SK-N-SH (cell line): ENCODE measurements around the gene PLCB1. TPM values are rescaled to one million over a fixed set of nuclear protein-coding genes. Genes with fewer than 3 reads are reported as not detected.
A peak's percentile ranks its signal among the peaks of the same experiment; 100 is the strongest.
"Not testable (repeated sequence)": the region's sequence is repeated elsewhere in the genome, so short reads cannot be mapped to it uniquely, and the experiment has no call there.

Source experiments
- CTCF ChIA-PET: fragments of 300-600, 350-600 bp; formaldehyde crosslinking; extraction: SDS; loops from one replicate; lab custom pipeline; 2021; lab: Yijun Ruan, JAX
- POLR2A ChIA-PET: fragments of 350-600 bp; sonication (Branson Sonifier 250); formaldehyde crosslinking; extraction: SDS; loops from one replicate; lab custom pipeline; 2020; ENCODE audit warnings: antibody characterized with exemption, inconsistent platforms; lab: Yijun Ruan, JAX
- DNase-seq: peaks from one replicate; pipeline ENCODE4 v3.0.0; 2012
- H2AFZ ChIP-seq: fragments of 200-600 bp; sonication (generic); 2 replicates; pipeline ENCODE4 v1.8.1; 2016; ENCODE audit warnings: antibody characterized with exemption, mild to moderate bottlenecking, low read depth
- H3F3A ChIP-seq: fragments of 200-600 bp; sonication (generic); replicated peaks from 2 replicates; pipeline ENCODE3; 2016; ENCODE audit warnings: antibody characterized with exemption, mild to moderate bottlenecking; ENCODE audit not compliant: insufficient read depth
- H3K27ac ChIP-seq, 2 experiments: fragments of 200-500 bp in 1 of 2; fragments of 200-600 bp in 1 of 2; sonication (Bioruptor generic) in 1 of 2; sonication (generic), shearing (Covaris generic) in 1 of 2; 2 replicates each; pipeline versions ENCODE4 v1.5.1 to v1.6.1; 2014 to 2016; ENCODE audit warnings: low read depth in 2 of 2, inconsistent platforms in 1 of 2, low read length in 1 of 2, mild to moderate bottlenecking in 1 of 2, mixed read lengths in 1 of 2
- H3K27me3 ChIP-seq: fragments of 200-600 bp; sonication (generic), shearing (Covaris generic); 2 replicates; pipeline ENCODE4 v1.6.1; 2016; ENCODE audit warnings: mixed run types; ENCODE audit not compliant: insufficient read depth
- H3K36me3 ChIP-seq, 2 experiments: fragments of 200-500 bp in 1 of 2; fragments of 200-600 bp in 1 of 2; sonication (Bioruptor generic) in 1 of 2; sonication (generic) in 1 of 2; replicated peaks in 1 of 2; 2 replicates each; pipeline versions ENCODE3 to v1.5.1; 2014 to 2016; ENCODE audit warnings: low read length in 1 of 2, mild to moderate bottlenecking in 1 of 2; ENCODE audit not compliant: insufficient read depth in 2 of 2, control insufficient read depth in 1 of 2
- H3K4me1 ChIP-seq, 2 experiments: fragments of 200-500 bp in 1 of 2; fragments of 200-600 bp in 1 of 2; sonication (Bioruptor generic) in 1 of 2; sonication (generic), shearing (Covaris generic) in 1 of 2; 2 replicates each; pipeline versions ENCODE4 v1.5.1 to v1.6.1; 2014 to 2016; ENCODE audit warnings: low read depth in 1 of 2, low read length in 1 of 2, mixed run types in 1 of 2; ENCODE audit not compliant: insufficient read depth in 2 of 2, control insufficient read depth in 1 of 2
- H3K4me2 ChIP-seq: fragments of 200-600 bp; sonication (generic), shearing (Covaris generic); 2 replicates; pipeline ENCODE4 v1.6.1; 2017; ENCODE audit warnings: mixed run types
- H3K4me3 ChIP-seq, 2 experiments: fragments of 200-500 bp in 1 of 2; fragments of 200-600 bp in 1 of 2; sonication (Bioruptor generic) in 1 of 2; sonication (generic), shearing (Covaris generic) in 1 of 2; 2 replicates each; pipeline versions ENCODE4 v1.5.1 to v1.8.1; 2014 to 2016; ENCODE audit warnings: low read depth in 2 of 2, inconsistent platforms in 1 of 2, low read length in 1 of 2, mild to moderate bottlenecking in 1 of 2, mixed read lengths in 1 of 2, moderate library complexity in 1 of 2
- H3K79me2 ChIP-seq: fragments of 200-600 bp; sonication (generic); 2 replicates; pipeline ENCODE4 v1.8.1; 2017; ENCODE audit warnings: mild to moderate bottlenecking; ENCODE audit not compliant: insufficient read depth
- H3K9ac ChIP-seq: fragments of 200-600 bp; sonication (generic); 2 replicates; pipeline ENCODE4 v1.6.1; 2017; ENCODE audit warnings: mixed run types
- H3K9me2 ChIP-seq: fragments of 200-600 bp; sonication (generic); 2 replicates; pipeline ENCODE4 v1.6.1; 2017; ENCODE audit warnings: mixed run types
- H3K9me3 ChIP-seq: fragments of 200-600 bp; sonication (generic); 2 replicates; pipeline ENCODE4 v1.6.1; 2017; ENCODE audit warnings: mixed run types, mild to moderate bottlenecking, moderate library complexity
- H4K20me1 ChIP-seq: fragments of 200-600 bp; sonication (generic); 2 replicates; pipeline ENCODE4 v1.6.1; 2017; ENCODE audit warnings: mild to moderate bottlenecking, mixed run types; ENCODE audit not compliant: insufficient read depth
- ELF1 ChIP-seq: IDR thresholded peaks from 2 replicates; pipeline ENCODE4 v1.4.0; 2012
- FOSL2 ChIP-seq: IDR thresholded peaks from 2 replicates; pipeline ENCODE4 v1.4.0; 2012; ENCODE audit warnings: low read depth, mild to moderate bottlenecking, moderate library complexity, borderline replicate concordance
- FOXJ3 ChIP-seq: sonication (generic); formaldehyde crosslinking; IDR thresholded peaks from 2 replicates; pipeline ENCODE4 v1.5.1; 2020; ENCODE audit warnings: mild to moderate bottlenecking, missing genetic modification reagents
- GATA2 ChIP-seq: sonication (generic); formaldehyde crosslinking; IDR thresholded peaks from 2 replicates; pipeline ENCODE4 v1.5.0; 2020; ENCODE audit warnings: mild to moderate bottlenecking, missing genetic modification reagents
- IRF3 ChIP-seq: fragments of 150-350 bp; IDR thresholded peaks from 2 replicates; pipeline ENCODE4 v1.6.1; 2016; ENCODE audit warnings: mild to moderate bottlenecking, low read depth, low read length
- WGBS: methylation state at CpG from one replicate; pipeline ENCODE4 v1.1.6; 2017; ENCODE audit warnings: low lambda C conversion rate; 5-methylcytosine and 5-hydroxymethylcytosine counted together
- polyA plus RNA-seq, 3 experiments: library from polyadenylated mRNA; depleted of rRNA; stranded (reverse); fragments of >200 nt; gene quantifications; 2 replicates each; pipeline ENCODE4 v1.2.3, GENCODE V29; 2012
- TF ChIP-seq, protein P1 (sequence below): fragments of 200-600 bp; sonication (generic); IDR thresholded peaks from 2 replicates; pipeline ENCODE4 v1.6.1; 2017; ENCODE audit warnings: antibody characterized with exemption, mild to moderate bottlenecking, moderate library complexity

Gene PLCB1
- polyA plus RNA-seq, 1 of the 3 experiments (the other 2 are of a cell fraction), result 10.5 TPM

- TF ChIP-seq, protein P1, sequence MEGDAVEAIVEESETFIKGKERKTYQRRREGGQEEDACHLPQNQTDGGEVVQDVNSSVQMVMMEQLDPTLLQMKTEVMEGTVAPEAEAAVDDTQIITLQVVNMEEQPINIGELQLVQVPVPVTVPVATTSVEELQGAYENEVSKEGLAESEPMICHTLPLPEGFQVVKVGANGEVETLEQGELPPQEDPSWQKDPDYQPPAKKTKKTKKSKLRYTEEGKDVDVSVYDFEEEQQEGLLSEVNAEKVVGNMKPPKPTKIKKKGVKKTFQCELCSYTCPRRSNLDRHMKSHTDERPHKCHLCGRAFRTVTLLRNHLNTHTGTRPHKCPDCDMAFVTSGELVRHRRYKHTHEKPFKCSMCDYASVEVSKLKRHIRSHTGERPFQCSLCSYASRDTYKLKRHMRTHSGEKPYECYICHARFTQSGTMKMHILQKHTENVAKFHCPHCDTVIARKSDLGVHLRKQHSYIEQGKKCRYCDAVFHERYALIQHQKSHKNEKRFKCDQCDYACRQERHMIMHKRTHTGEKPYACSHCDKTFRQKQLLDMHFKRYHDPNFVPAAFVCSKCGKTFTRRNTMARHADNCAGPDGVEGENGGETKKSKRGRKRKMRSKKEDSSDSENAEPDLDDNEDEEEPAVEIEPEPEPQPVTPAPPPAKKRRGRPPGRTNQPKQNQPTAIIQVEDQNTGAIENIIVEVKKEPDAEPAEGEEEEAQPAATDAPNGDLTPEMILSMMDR, result no peak
- TF ChIP-seq FOSL2 (no peak), GATA2 (CRISPR knock-in tag) (no peak), FOXJ3 (CRISPR knock-in tag) (no peak), ELF1 (no peak)
Measured at GRCh38 chr20:8642247-8642646, 510.2 kb downstream of the PLCB1 start (continued).

DNA sequence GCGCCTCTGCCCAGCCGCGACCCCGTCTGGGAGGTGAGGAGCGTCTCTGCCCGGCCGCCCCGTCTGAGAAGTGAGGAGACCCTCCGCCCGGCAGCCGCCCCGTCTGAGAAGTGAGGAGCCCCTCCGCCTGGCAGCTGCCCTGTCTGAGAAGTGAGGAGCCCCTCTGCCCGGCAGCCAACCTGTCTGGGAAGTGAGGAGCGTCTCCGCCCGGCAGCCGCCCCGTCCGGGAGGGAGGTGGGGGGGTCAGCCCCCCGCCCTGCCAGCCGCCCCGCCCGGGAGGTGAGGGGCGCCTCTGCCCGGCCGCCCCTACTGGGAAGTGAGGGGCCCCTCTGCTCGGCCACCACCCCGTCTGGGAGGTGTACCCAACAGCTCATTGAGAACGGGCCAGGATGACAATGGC, 512.4 kb downstream of the PLCB1 start:
- POLR2A ChIA-PET, result not testable (repeated sequence)

DNA sequence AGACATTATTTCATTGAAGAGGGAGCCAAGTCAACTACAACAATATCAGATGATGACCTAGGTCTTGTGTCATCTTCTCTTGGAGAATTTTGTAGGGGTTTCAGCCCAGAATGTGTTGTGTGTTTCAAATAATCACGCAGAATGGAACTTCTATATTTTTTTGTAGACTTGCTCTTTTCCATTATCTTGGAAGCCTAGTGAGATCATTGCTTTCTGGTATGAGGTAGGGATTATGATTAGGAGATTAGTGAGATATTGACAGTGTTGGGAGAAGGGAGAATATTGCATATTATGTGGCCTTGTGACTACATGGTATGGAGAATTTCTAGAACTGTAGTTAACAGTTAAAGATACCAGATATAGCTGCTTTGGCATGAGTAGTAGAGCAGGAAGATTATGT, 513.3 kb downstream of the PLCB1 start:
- Histone ChIP-seq H3K9me2 (no peaks in the 10 kb centered on the region), H3K9me3 (no peaks in the 10 kb centered on the region), H3K36me3 (peaks cover 0 to 5% of the 10 kb centered on the region in 2 experiments), H4K20me1 (no peaks in the 10 kb centered on the region), H3K79me2 (no peaks in the 10 kb centered on the region; the same call in 1 of the 2 replicates), H3K27me3 (no peaks in the 10 kb centered on the region), H3K9ac (no peak overlapping the region), H3K4me3 (no peak overlapping the region), H3K27ac (peak overlapping the region; percentile 69 to 79), H2AFZ (no peak overlapping the region), H3K4me2 (0 out of 2 replicates have a peak overlapping the region, but pooled peaks have one; percentile 30), H3K4me1 (peaks cover 13% of the 10 kb centered on the region in 2 experiments; a peak in 3 of 4 replicates), H3F3A (peaks cover 20% of the 10 kb centered on the region)
- 88% methylated on average over 1 of the region's 1 CpG for WGBS
- no peak for TF ChIP-seq IRF3
- ChIA-PET POLR2A (no interaction called here), CTCF (interaction anchor here (0.7 kb wide), 1 partner anchor 26 kb away, joined by 3 read pairs; no protein-coding TSS in a partner anchor)
- DNase-seq, result no peak

More for the DNA sequence above, 512.4 kb downstream of the PLCB1 start:
- H2AFZ ChIP-seq, H3K27ac ChIP-seq, H3K4me3 ChIP-seq, CTCF ChIA-PET, H3K79me2 ChIP-seq, H4K20me1 ChIP-seq, H3K4me2 ChIP-seq, H3K27me3 ChIP-seq, H3K36me3 ChIP-seq, H3K9ac ChIP-seq, H3K9me3 ChIP-seq, H3K9me2 ChIP-seq, DNase-seq: not testable (repeated sequence)
- 79% methylated on average over 3 of the region's 30 CpGs for WGBS
- H3K4me1 ChIP-seq, result peaks cover 13% of the 10 kb centered on the region in 2 experiments; a peak in 3 of 4 replicates
- peaks cover 20% of the 10 kb centered on the region for H3F3A ChIP-seq
